Activated CD4-positive, alpha-beta T cell treated with anti-CD3 and anti-CD28 coated beads, Interleukin-2, amount 10 ng/mL, durations not matched to agents 7 days and 5 days (primary cell): ENCODE data around the gene CYB5R3. TPM values are rescaled to one million over a fixed set of nuclear protein-coding genes. Genes with fewer than 3 reads are reported as not detected.
A peak's percentile ranks its signal among the peaks of the same experiment; 100 is the strongest.

Experiments
- CTCF ChIA-PET: fragments of 350-600 bp; sonication (Branson Sonifier 250); formaldehyde crosslinking; loops from one replicate; lab custom pipeline; 2021; ENCODE audit warnings: antibody characterized with exemption; lab: Charles Lee
- POLR2A ChIA-PET: fragments of 350-600 bp; sonication (Branson Sonifier 250); formaldehyde crosslinking; loops from one replicate; lab custom pipeline; 2021; ENCODE audit warnings: antibody characterized with exemption; lab: Charles Lee
- DNase-seq: peaks from one replicate; pipeline ENCODE4 v3.0.0-alpha.2; 2020
- H3K27ac Mint-ChIP-seq: one replicate; pipeline ENCODE4 v1.8.0; 2021; ENCODE audit warnings: mild to moderate bottlenecking, moderate library complexity, mixed read lengths
- H3K27me3 Mint-ChIP-seq: one replicate; pipeline ENCODE4 v1.8.0; 2021; ENCODE audit warnings: mixed read lengths
- H3K36me3 Mint-ChIP-seq: one replicate; pipeline ENCODE4 v1.8.0; 2021; ENCODE audit warnings: low read depth, mixed read lengths
- H3K4me1 Mint-ChIP-seq: one replicate; pipeline ENCODE4 v1.8.0; 2021; ENCODE audit warnings: mixed read lengths
- H3K4me3 Mint-ChIP-seq: one replicate; pipeline ENCODE4 v1.8.0; 2021; ENCODE audit warnings: mild to moderate bottlenecking, moderate library complexity, mixed read lengths
- H3K9me3 Mint-ChIP-seq: one replicate; pipeline ENCODE4 v1.8.0; 2021; ENCODE audit warnings: mixed read lengths
- total RNA-seq, 2 experiments: library from RNA; stranded (reverse); gene quantifications; one replicate each; pipeline ENCODE4 v1.2.3, GENCODE V29; 2021

The CYB5R3 gene
- total RNA-seq, 2 experiments from 2014 or later, result 84.3 to 91.9 TPM

DNA sequence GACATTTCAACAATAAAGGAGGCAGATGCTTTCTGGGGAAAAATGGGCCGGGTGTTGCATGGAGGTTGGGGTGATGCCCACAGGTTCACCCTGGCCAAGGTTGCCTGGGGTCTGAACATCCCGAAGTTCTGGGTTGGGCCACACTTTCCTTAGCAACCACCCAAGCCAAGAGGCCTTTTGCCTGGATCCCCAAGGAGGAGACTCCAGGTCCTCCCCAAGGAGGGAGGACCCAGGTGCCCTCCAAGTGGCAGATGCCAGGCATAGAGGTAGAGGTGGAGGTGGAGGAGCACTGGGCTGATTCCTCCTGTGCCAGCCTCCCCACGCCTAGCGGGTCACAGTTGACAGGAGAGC, 1.2 kb downstream of the CYB5R3 start:
- peaks cover 24% of the 10 kb centered on the region for H3K4me1 Mint-ChIP-seq
- peaks cover 2% of the 10 kb centered on the region for H3K36me3 Mint-ChIP-seq
- ChIA-PET POLR2A (no interaction called here), CTCF (no interaction called here)
- no peaks in the 10 kb centered on the region for H3K27me3 Mint-ChIP-seq
- peak overlapping the region; percentile 98 for H3K27ac Mint-ChIP-seq
- no peak for DNase-seq
- H3K9me3 Mint-ChIP-seq, result no peaks in the 10 kb centered on the region
- H3K4me3 Mint-ChIP-seq, result peak overlapping the region; percentile 89

- Mint-ChIP-seq H3K36me3 (peaks cover 2% of the 10 kb centered on the region), H3K27me3 (no peaks in the 10 kb centered on the region), H3K27ac (peak overlapping the region; percentile 85), H3K4me1 (peaks cover 24% of the 10 kb centered on the region), H3K4me3 (peak overlapping the region; percentile 89), H3K9me3 (no peaks in the 10 kb centered on the region)
- no peak for DNase-seq
- CTCF ChIA-PET, result interaction anchor here (0.7 to 1.7 kb wide), 4 partner anchors 9 to 24 kb away, joined by 3 to 5 read pairs (median 4); no protein-coding TSS in a partner anchor
- POLR2A ChIA-PET, result no interaction called here
Measured at GRCh38 chr22:42646569-42647525, 2.3 kb downstream of the CYB5R3 start.

DNA sequence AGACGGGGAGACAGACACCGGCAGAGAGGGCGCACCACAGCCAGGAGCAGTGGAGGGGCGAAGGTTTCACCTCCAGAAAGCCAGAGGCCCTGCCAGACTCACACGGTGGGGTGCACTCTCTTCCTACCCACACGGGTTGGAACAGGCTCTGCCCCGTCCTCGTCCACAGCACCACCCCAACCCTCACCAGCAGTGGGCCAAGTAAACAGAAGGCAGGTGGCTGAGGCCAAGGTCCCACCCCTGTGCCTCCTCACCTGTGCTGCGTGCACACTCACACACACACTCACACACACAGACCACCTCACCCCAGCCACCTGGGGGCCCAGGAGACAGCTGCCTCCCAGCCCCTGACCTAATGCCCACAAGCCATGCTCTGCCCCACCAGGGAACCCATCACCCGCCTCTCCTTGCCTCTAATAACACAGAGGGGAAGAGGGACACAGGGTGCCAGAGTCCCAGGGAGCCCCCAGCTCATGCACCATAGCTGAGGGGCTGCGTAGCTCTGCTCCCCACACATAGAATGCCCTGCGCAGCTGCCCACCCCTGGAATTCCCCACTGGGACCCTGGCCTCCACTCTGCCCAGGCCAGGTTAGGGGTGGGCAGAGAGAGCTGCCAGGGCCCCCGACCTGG, 3.1 kb downstream of the CYB5R3 start:
- DNase-seq, result no peak
- Mint-ChIP-seq H3K27ac (no peak overlapping the region), H3K4me3 (no peak overlapping the region), H3K9me3 (no peaks in the 10 kb centered on the region), H3K36me3 (peaks cover 2% of the 10 kb centered on the region), H3K27me3 (no peaks in the 10 kb centered on the region), H3K4me1 (peaks cover 24% of the 10 kb centered on the region)
- ChIA-PET CTCF (interaction anchor here (0.8 to 1.7 kb wide), 3 partner anchors 9 to 24 kb away, joined by 3 to 5 read pairs (median 5); no protein-coding TSS in a partner anchor), POLR2A (no interaction called here)

GRCh38 chr22:42645341-42645937, 3.8 kb downstream of the CYB5R3 start:
- POLR2A ChIA-PET, result no interaction called here
- DNase-seq, result no peak
- no peaks in the 10 kb centered on the region for H3K27me3 Mint-ChIP-seq
- H3K27ac Mint-ChIP-seq, result no peak overlapping the region
- H3K36me3 Mint-ChIP-seq, result peaks cover 2% of the 10 kb centered on the region
- CTCF ChIA-PET, result interaction anchor here (1.7 kb wide), 1 partner anchor 23 kb away, joined by 5 read pairs; no protein-coding TSS in a partner anchor
- peaks cover 25% of the 10 kb centered on the region for H3K4me1 Mint-ChIP-seq
- no peaks in the 10 kb centered on the region for H3K9me3 Mint-ChIP-seq
- no peak overlapping the region for H3K4me3 Mint-ChIP-seq

- no peaks in the 10 kb centered on the region for H3K9me3 Mint-ChIP-seq
- H3K4me3 Mint-ChIP-seq, result no peak overlapping the region
- POLR2A ChIA-PET, result no interaction called here
- no peaks in the 10 kb centered on the region for H3K27me3 Mint-ChIP-seq
- DNase-seq, result no peak
- CTCF ChIA-PET, result interaction anchor here (0.6 kb wide), 1 partner anchor 9 kb away, joined by 5 read pairs; no protein-coding TSS in a partner anchor
- no peak overlapping the region for H3K27ac Mint-ChIP-seq
- peaks cover 28% of the 10 kb centered on the region for H3K4me1 Mint-ChIP-seq
- H3K36me3 Mint-ChIP-seq, result peaks cover 2% of the 10 kb centered on the region
Measured at GRCh38 chr22:42644422-42645340, 4.5 kb downstream of the CYB5R3 start.

- ChIA-PET CTCF (interaction anchor here (1.0 kb wide), 1 partner anchor 37 kb away, joined by 4 read pairs; no protein-coding TSS in a partner anchor), POLR2A (no interaction called here)
- peaks cover 29% of the 10 kb centered on the region for H3K4me1 Mint-ChIP-seq
- peaks cover 2% of the 10 kb centered on the region for H3K36me3 Mint-ChIP-seq
- H3K9me3 Mint-ChIP-seq, result no peaks in the 10 kb centered on the region
- DNase-seq, result no peak
- no peak overlapping the region for H3K27ac Mint-ChIP-seq
- H3K27me3 Mint-ChIP-seq, result no peaks in the 10 kb centered on the region
- no peak overlapping the region for H3K4me3 Mint-ChIP-seq
Measured at GRCh38 chr22:42643634-42644421, 5.4 kb downstream of the CYB5R3 start.

DNA sequence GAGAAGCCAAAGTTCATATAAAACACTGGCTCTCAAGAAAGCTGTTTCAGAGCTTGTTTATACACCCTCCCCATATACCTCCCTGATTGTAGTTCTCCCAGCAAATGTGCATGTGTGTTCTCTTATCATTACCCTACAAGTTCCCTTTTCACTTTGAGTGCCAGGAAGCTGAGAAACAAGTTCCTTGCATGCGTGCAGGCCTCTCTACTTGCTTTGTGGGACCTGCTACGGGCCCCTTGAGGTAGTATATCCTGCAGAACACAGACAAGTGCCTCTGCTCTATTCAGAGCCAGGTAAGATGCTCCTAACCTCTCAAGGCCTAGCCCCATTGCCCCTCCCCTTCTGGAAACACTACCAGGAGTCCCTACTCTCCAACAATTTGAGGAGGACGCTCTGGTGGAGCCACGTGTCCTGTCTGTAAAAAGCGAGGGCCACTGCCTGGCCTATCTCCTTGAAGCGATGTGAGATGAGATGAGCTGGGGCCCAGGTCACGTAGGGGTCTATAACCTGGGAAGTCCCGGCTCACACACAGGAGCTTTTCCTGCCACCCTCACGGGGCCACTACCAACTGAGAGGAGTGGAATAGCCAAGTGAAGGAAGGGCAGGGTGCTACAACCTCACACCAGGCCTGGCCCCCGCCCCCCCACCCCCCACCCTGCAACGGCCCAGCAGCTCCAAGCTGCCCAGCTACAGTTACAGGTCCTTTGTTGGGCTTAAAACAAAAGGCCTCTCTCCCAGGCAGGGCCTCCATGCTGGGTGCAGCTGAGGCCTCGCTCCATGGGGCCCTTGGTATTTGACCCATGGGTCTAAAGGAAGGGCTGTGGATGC, 6.2 kb downstream of the CYB5R3 start:
- Mint-ChIP-seq H3K4me3 (no peak overlapping the region), H3K36me3 (no peaks in the 10 kb centered on the region), H3K27me3 (no peaks in the 10 kb centered on the region), H3K27ac (no peak overlapping the region), H3K9me3 (no peaks in the 10 kb centered on the region), H3K4me1 (peaks cover 27% of the 10 kb centered on the region)
- ChIA-PET POLR2A (no interaction called here), CTCF (interaction anchor here (1.0 kb wide), 1 partner anchor 36 kb away, joined by 4 read pairs; no protein-coding TSS in a partner anchor)
- no peak for DNase-seq

DNA sequence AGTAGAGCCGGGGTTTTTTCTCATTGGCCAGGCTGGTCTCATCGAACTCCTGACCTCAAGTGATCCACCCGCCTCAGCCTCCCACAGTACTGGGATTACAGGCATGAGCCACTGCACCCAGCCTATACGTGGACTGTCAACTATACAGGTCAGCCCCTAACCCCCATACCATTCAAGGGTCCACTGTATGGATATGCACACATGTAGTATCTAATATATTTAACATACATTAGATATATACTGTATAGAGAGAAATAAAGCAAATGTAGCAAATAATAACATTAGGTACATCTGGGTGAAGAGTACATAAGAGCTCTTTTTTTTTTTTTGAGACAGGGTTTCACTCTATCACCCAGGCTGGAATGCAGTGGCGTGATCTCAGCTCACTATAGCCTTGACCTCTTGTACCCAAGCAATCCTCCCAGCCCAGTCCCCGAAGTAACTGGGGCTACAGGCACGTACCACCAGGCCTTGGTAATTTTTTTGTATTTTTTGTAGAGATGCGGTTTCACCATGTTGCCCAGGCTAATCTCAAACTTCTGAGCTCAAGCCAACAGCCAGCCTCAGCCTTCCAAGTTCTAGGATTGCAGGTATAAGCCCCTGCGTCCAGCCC, 7.3 kb downstream of the CYB5R3 start:
- ChIA-PET POLR2A (no interaction called here), CTCF (no interaction called here)
- no peaks in the 10 kb centered on the region for H3K9me3 Mint-ChIP-seq
- H3K4me3 Mint-ChIP-seq, result no peak overlapping the region
- H3K27ac Mint-ChIP-seq, result no peak overlapping the region
- H3K27me3 Mint-ChIP-seq, result no peaks in the 10 kb centered on the region
- no peak for DNase-seq
- H3K4me1 Mint-ChIP-seq, result peaks cover 18% of the 10 kb centered on the region
- H3K36me3 Mint-ChIP-seq, result peaks cover 3% of the 10 kb centered on the region

DNA sequence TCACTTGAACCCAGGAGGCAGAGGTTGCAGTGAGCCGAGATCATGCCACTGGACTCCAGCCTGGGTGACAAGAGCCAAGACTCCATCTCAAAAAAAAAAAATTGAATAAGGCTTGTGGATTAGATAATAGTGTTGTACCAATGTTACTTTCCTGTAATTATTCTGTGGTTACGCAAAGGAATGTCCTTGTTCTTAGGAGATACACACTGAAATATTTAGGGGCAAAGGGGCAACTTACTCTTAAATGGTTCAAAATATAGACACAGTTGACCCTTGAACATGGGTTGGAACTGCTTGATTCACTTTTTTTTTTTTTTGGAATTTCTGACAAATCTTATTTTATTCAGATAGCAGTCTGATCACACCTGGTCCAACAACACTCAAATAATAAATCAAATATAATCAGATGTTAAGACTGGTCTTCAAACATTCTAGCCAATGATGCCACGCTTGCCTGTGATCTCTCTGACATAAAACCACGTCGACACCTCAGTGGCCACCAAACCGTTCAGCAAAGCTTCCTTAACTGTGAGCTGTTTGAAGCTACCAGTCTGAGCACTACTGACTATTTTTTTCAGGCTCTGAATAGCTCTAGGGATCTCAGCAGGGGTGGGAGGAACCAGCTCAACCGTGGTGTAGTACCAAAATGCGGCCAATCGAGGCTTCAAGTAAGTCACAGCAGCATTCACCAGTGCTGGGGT, 9.5 kb downstream of the CYB5R3 start:
- Mint-ChIP-seq H3K27ac (no peak overlapping the region), H3K27me3 (no peaks in the 10 kb centered on the region), H3K4me1 (peaks cover 11% of the 10 kb centered on the region), H3K36me3 (peaks cover 6% of the 10 kb centered on the region), H3K4me3 (no peak overlapping the region), H3K9me3 (no peaks in the 10 kb centered on the region)
- CTCF ChIA-PET, result interaction anchor here (0.6 kb wide), 1 partner anchor 10 kb away, joined by 3 read pairs; no protein-coding TSS in a partner anchor
- POLR2A ChIA-PET, result no interaction called here
- DNase-seq, result no peak

GRCh38 chr22:42637555-42637954, 11.6 kb downstream of the CYB5R3 start:
- H3K27ac Mint-ChIP-seq, result no peak overlapping the region
- no peaks in the 10 kb centered on the region for H3K9me3 Mint-ChIP-seq
- CTCF ChIA-PET, result interaction anchor here (0.8 to 2.0 kb wide), 3 partner anchors 9 to 14 kb away, joined by 3 to 5 read pairs (median 4); no protein-coding TSS in a partner anchor
- POLR2A ChIA-PET, result interaction anchor here (0.5 to 0.7 kb wide), 3 partner anchors 12 to 252 kb away, joined by 3 to 6 read pairs (median 4); no protein-coding TSS in a partner anchor
- H3K36me3 Mint-ChIP-seq, result peaks cover 6% of the 10 kb centered on the region
- no peak overlapping the region for H3K4me3 Mint-ChIP-seq
- H3K27me3 Mint-ChIP-seq, result no peaks in the 10 kb centered on the region
- no peak for DNase-seq
- peaks cover 7% of the 10 kb centered on the region for H3K4me1 Mint-ChIP-seq
